AG09319 (cell line): ENCODE results near the gene EP400.
"Not testable (repeated sequence)": the region's sequence is repeated elsewhere in the genome, so short reads cannot be mapped to it uniquely, and the experiment has no call there.

Experiments
- DNase-seq: peaks from one replicate; pipeline ENCODE4 v3.0.0-alpha.2; 2010; ENCODE audit warnings: low read depth; ENCODE audit errors: extremely low read depth
- CTCF ChIP-seq: IDR thresholded peaks from 2 replicates; pipeline ENCODE4 v1.5.1; 2011; ENCODE audit warnings: low read depth, mild to moderate bottlenecking, inconsistent platforms, low read length, moderate library complexity

Gene EP400

GRCh38 chr12:131948166-131948712, 1.5 kb upstream of the EP400 start:
- TF ChIP-seq CTCF: no peak
- no peak for DNase-seq

- not testable (repeated sequence) for DNase-seq
Measured at GRCh38 chr12:131948713-131949430, 870 bp upstream of the EP400 start.

- no peak for TF ChIP-seq CTCF
- no peak for DNase-seq
Measured at GRCh38 chr12:131950182-131950913, 606 bp downstream of the EP400 start.

GRCh38 chr12:131953810-131954209, 4.1 kb downstream of the EP400 start:
- DNase-seq: not testable (repeated sequence)

GRCh38 chr12:131954460-131954859, 4.7 kb downstream of the EP400 start:
- DNase-seq: not testable (repeated sequence)

- TF ChIP-seq CTCF: no peak
Measured at GRCh38 chr12:131959116-131959515, 9.4 kb downstream of the EP400 start.

GRCh38 chr12:131959641-131960589, 10.2 kb downstream of the EP400 start:
- no peak for DNase-seq
- TF ChIP-seq CTCF: no peak

More at GRCh38 chr12:131959116-131959515, 9.4 kb downstream of the EP400 start:
- DNase-seq: no peak

GRCh38 chr12:131960590-131961325, 11.0 kb downstream of the EP400 start:
- DNase-seq: not testable (repeated sequence)

- DNase-seq: not testable (repeated sequence)
Measured at GRCh38 chr12:131961328-131961727, 11.6 kb downstream of the EP400 start.
